ENCODE data around the gene CDKAL1. TPM values are rescaled to one million over a fixed set of nuclear protein-coding genes. Genes with fewer than 3 reads are reported as not detected.
A peak's percentile ranks its signal among the peaks of the same experiment; 100 is the strongest.
"Not testable (repeated sequence)": the region's sequence is repeated elsewhere in the genome, so short reads cannot be mapped to it uniquely, and the experiment has no call there.

CDKAL1 gene
- polyA plus RNA-seq, 4 donors: 18.7 to 20.2 (median 19.4) TPM

DNA sequence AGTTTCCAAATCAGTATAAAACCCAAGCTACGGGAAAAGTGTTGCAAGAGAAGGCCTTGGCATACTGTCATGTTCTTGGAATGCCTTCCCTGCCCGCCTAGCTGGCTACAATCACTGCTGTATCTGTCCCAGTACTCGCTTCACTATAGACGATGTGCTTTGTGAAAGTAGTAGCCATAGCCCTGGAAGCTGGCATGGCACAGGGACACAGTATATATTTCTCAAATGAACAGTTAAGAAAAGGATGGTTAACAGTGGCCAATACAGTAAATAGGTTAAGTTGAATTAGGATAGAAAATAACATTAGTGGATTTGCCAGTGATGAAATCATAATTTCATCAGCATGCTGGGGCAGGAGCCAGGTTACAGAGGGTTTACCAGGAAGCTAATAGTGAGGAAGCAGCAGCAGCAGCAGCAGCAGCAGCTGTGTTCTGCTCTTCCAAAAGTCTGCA lies 499.3 kb downstream of the CDKAL1 start:
- DNase-seq (ENCODE audit: low read depth in 4 of 4, low spot score in 3 of 4): no peak

DNA sequence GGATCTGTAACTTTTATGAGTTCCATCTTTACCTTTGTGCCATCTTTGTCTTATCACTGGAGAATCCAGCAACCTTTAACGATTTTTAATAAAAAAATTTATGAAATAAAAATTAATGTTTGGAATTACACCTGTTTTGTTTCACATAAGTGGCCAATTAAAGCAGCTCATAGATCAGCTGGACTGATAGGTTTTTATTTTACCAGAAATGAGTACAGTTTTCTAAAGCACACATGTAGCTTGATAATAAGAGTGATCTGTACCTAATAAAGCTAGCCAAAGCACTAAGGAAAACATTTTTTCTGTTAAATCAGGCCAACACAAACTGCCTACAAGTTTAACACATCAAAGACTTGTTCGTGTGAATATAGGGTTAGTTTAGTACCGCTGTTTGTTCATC lies 500.1 kb downstream of the CDKAL1 start:
- no peak for DNase-seq (ENCODE audit: low read depth in 4 of 4, low spot score in 3 of 4)

DNA sequence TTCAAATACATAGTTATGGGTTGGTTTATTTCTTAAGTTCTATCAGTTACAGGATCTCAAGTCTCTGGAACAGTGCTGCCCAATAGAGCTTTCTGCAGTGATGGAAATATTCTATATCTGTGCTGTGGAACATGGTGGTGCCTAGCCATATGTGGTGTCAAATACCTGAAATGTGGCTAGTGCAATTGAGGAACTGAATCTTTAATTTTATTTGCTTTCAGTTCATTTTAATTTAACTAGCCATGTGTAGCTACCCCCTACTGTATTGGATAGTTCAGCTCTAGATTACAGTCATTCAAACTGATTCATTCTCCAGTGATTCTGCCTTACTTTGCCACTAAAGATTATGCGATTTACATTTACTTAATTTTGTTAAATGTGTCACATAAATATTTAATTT lies 503.2 kb downstream of the CDKAL1 start:
- no peak for DNase-seq (ENCODE audit: low read depth in 4 of 4, low spot score in 3 of 4)

DNA sequence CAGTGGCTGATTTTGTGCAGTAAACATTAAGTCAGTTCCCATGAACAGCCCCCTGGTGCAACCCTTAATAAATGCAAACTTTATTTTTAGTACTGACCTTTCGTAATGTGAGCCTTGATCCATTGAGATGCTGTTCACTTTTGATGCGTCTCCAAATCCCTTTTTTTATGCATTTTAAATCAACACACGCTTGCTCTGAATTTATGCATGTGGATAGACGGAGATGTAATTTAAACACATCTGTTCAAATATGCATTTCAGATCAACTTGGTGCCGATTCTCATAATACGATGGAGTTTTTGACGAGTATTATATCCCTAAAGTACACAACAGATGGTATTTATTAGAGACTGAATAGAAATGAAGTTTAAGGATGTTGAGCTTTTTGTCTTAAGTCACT lies 505.7 kb downstream of the CDKAL1 start:
- DNase-seq (ENCODE audit: low read depth in 4 of 4, low spot score in 3 of 4): no peak

DNA sequence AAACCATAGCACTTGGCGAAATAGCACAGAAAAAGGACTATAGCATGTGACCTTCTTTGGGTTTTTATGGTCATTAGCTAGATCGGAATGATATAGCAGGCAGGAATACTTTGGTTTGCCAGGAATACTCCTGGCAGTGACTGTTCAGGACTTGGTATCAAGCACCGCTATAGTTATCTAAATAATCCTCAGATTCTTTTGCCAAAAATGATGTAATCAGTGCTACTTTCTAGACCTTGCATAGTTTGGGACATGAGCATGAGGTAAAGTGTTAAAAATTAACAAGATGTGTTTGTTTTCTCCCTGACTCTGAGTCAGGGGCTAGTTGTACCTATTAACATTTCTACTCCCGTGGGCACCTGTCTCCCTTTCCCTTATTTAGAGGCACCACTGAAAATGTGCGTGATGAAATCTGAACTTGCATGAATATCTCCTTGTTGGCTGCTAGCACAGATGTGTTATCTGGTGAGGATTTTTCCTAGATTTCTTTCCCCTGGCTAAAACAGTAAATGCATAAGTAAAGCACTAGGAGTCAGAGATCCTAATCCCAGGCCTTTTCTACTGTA lies 511.0 kb downstream of the CDKAL1 start:
- DNase-seq (ENCODE audit: low read depth in 4 of 4, low spot score in 3 of 4): no peak

DNA sequence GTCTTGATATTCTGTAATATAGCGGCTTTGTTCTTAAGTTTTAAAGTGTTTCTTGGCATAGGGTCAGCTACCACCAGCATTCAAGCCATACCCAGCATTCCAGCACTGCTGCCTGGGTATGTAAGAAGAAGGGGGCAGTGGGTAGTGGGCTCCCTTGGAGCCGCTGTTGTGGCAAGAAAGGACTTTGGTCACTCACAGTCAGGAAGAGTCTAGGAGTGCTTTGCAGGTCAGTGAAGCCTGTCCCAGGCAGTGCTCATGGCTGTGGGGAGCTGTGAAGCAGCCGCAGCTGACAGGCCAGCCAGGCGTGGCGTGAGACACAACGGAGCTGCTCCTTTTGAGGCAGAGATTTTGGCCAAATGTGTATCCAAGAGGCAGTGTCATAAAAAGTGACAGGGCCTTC lies 512.0 kb downstream of the CDKAL1 start:
- peak in 2 of 4 donors; percentile 29 to 61 for DNase-seq (ENCODE audit: low read depth in 4 of 4, low spot score in 3 of 4)

DNA sequence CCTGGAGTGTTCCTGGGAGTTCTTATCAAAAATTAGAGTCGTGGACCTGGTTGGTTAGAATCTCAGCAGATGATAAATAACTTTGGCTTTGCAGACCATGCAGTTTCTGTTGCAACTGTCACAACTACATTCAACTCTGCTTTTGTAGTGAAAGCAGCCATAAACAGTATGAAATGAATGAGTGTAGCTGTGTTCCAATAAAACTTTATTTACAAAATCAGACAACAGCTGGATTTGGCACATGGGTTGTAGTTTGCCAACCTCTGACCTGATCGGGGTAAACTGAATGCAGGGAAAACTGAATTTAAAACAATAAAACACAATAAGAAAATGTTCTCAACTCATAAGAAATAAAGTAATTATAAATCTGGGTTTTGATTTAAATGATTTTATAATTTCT lies 513.8 kb downstream of the CDKAL1 start:
- DNase-seq (ENCODE audit: low read depth in 4 of 4, low spot score in 3 of 4): no peak

DNA sequence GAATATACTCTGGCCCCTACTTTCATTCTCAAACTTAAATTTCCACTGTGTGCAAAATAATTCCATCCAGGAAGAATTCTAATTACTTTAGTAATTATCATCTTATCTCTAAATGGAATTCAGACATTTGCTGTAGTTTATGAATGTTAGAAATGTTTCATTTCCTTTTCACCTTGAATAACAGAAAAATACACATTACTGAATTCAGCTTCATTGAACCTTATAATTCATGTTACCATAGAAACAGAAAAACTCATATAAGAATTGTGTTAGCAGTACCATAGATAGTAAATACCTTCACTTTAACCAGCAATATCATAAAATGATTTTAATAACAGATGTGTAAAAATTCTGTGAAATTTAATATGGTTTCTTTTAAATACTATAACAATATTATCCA lies 514.9 kb downstream of the CDKAL1 start:
- DNase-seq (ENCODE audit: low read depth in 4 of 4, low spot score in 3 of 4): no peak

DNA sequence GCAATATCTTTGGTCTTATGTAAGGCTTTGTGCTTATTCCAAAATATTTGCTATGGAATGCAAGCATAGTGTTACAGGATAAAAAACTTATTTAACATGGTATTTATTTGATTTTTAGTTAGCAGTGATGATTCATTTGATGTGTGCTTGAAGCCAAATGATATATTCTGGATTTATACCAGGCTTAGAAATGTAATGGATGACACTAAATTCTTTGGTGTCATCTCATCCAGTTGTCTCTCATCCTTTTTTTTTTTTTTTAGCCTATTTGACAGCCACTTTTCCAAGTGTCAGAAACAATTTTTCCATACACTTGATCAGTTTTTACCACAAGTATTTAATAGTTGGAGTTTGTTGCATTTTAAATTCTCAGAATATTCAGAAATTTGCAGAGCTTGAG lies 515.3 kb downstream of the CDKAL1 start:
- no peak for DNase-seq (ENCODE audit: low read depth in 4 of 4, low spot score in 3 of 4)

DNA sequence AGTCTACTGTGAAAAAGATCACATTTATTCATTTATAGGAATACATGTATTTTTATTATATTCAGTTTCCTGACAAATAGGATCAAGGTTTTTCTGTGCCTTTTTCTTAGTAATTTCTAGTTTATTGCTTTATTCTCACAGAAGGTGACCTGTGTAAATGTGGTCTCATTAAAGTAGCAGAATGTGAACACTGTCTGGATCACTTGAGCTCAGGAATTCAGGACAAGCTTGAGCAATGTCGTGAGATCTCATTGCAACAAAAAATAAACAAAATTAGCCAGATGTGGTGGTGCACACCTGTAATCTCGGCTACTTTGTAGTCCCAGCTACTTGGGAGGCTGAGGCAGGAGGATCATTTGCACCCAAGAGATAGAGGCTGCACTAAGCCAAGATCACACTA lies 516.7 kb downstream of the CDKAL1 start:
- DNase-seq (ENCODE audit: low read depth in 4 of 4, low spot score in 3 of 4): no peak

DNA sequence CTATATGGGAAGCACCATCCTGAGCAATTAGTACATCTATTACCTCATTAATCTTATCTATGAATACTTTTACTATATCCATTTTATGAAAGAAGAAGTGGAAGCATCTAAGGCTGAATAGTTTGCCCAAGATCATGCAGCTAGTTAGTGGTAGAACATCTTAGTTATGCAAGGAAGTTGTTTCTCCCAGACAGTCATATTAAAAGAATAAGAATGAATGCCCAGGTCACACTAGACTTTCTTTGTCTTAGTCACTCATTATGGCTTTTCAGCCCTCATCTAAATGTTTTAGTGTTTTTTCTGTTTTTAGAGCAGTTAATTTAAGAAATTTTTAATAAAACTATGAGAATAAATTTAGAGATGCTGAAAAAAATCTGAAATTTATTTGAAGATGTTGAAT lies 517.5 kb downstream of the CDKAL1 start:
- DNase-seq (ENCODE audit: low read depth in 4 of 4, low spot score in 3 of 4): no peak

DNA sequence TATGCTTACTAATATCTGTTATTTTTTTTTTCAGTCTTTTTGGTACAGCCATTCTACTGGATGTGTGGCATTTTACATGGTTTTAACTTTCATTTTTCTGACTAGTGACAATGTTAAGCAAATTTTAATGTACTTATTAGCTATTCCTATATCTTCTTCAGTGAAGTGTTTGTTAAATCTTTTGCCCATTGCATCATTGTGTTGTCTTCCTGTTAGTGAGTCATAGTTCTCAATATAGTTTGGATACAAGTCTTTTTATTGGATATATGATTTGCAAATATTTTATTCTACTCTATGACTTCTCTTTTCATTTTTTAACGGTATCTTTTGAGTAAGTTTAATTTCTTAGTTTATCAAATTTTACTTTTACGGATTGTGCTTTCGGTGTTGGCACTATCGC lies 519.4 kb downstream of the CDKAL1 start:
- no peak for DNase-seq (ENCODE audit: low read depth in 4 of 4, low spot score in 3 of 4)

DNA sequence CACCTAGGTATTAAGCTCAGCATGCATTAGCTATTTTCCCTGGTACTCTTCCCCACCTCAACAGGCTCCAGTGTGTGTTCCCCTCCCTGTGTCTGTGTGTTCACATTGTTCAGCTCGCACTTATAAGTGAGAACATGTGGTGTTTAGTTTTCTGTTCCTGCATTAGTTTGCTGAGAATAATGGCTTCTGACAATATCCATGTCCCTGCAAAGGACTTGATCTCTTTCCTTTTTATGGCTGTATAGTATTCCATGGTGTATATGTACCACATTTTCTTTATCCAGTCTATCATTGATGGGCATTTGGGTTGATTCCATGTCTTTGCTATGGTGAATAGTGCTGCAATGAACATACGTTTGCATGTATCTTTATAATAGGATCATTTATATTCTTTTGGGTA lies 521.2 kb downstream of the CDKAL1 start:
- not testable (repeated sequence) for DNase-seq (ENCODE audit: low read depth in 4 of 4, low spot score in 3 of 4)

DNA sequence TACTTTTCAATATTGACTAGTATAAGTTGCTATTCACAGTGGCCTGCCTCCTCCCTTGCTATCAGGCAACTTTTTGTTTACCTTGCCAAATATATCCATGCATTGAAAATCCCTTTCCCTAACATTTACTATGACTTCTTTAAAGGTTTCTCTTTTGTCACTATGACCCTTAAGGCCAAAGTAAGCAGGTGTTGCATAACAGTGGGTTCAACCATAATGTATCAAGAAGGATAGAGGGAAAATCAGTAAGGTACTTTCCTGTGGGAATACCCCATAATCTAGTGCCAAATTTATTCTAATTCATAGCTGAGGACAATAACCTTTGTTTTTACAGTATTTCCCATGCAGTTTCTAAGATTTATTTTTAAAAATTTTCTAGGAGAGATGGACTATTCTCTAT lies 527.6 kb downstream of the CDKAL1 start:
- no peak for DNase-seq (ENCODE audit: low read depth in 4 of 4, low spot score in 3 of 4)

DNA sequence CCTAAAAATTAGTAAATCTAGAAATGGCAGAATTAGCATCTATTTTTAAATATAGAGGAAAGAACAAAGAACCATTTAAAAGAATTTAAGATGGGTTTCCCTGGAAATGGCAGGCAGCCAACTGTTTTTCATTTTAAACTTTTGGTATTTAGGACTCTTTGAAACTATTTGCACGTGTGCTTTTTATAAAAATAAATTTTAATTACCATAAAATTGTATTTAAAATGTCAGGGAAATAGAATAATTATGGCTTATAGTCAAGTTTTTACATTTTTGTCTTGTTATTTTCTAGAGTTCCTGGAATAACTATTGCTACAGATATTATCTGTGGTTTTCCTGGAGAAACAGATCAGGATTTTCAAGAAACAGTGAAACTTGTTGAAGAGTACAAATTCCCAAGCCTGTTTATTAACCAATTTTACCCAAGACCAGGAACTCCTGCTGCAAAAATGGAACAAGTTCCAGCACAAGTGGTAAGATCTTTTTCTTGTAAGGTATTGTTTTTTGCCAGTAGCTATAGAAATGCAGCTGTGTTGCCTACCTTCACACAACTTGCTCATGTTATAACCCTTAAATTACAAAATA lies 530.6 kb downstream of the CDKAL1 start:
- no peak for DNase-seq (ENCODE audit: low read depth in 4 of 4, low spot score in 3 of 4)

DNA sequence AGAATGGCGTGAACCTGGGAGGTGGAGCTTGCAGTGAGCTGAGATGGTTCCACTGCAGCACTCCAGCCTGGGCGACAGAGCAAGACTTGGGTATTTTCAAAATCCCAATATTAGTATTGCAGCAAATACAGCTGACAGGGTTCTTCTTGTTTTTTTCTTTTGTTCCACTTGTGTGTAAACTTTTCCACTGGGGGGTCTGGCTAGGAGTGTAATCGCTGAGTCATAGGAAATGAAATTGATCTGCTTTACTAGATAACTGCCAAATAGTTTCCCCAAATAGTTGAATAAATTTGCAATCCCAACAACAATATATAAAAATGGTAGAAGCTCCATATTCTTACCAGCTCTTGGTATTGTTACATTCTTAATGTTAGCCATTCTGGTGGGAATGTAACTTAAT lies 533.3 kb downstream of the CDKAL1 start:
- no peak for DNase-seq (ENCODE audit: low read depth in 4 of 4, low spot score in 3 of 4)

DNA sequence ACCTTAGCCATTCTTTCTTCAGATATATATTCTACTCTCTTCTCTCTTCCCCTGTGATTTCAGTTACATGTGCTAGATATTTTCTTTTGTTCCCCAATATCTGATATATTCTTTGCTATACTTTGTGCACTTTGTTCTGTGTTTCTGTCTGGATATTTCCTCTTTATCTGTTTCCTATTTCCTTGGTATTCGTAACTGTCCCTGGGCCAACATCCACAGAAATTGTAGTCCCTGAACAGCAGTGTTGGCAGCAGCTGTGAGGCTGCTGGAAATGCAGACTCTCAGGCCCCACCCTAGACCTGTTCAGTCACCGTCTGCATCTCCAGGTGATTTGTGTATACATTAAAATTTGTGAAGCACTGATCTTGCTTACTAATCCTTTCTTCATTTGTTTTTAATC lies 536.4 kb downstream of the CDKAL1 start:
- no peak for DNase-seq (ENCODE audit: low read depth in 4 of 4, low spot score in 3 of 4)

DNA sequence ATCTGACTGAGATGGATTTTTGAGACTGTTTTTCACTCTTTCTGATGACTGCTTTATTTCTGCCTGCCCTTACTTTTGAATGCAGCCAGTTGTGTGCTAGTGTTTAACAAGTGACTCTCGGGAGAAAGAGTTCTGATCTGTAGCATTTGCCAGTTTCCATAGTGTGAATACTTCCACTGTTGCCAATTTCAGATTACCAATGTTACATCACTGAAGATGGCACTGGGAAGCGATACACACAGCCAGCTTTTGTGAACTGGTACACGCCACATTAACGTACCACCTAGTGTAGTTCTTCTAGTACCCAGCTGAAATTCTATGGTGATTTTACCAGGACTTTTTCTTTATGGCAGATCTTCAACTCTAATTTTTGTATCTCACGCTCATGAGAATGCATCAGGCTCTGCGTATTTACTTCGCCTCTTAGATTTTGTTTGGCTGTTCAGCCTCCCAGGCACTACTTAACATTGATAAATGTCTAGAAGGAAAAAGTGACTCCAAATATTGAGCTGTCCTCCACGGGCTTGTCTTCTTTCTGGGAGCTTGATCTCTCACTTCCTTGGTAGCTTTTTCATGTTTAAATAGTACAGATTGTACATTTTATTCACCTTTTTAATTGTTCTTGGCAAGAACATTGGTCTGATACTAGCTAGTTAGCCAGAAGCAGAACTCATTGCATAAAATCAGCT lies 537.7 kb downstream of the CDKAL1 start:
- DNase-seq (ENCODE audit: low read depth in 4 of 4, low spot score in 3 of 4): no peak

DNA sequence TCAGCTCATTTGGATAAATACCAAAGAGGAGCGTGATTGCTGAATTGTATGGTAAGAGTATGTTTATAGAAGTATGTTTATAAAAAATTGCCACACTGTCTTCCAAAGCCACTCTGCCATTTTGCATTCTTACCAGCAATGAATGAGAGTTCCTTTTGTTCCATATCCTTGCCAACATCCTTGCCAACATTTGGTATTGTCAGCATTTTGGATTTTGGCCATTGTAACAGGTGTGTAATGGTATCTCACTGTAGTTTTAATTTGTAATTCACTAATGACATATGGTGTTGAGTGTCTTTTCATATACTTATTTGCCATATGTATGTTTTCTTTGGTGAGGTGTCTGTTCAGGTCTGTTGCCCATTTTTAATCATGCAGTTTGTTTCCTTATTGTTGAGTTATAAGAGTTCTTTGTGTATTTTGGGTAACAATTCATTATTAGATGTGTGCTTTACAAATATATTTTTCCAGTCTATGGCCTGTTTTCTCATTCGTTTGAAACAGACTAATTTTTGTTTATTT lies 539.1 kb downstream of the CDKAL1 start:
- no peak for DNase-seq (ENCODE audit: low read depth in 4 of 4, low spot score in 3 of 4)

DNA sequence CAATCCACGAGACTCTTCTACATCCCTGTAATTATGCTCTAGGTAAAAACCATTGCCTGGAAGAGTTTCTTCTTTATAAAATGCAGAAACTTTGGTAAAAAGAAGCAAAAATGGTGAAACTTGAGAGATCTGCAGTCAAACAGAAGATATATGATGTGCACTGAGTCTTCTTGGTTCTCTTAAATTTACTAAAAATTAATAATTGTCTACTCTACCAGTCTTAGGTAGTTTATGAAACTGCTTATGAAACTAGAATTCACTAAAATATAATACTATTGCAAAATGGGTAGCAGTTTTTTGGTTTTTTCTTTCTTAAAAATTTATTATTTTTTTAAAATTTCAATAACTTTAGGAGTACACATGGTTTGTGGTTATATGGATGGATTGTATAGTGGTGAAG lies 540.2 kb downstream of the CDKAL1 start:
- DNase-seq (ENCODE audit: low read depth in 4 of 4, low spot score in 3 of 4): no peak

DNA sequence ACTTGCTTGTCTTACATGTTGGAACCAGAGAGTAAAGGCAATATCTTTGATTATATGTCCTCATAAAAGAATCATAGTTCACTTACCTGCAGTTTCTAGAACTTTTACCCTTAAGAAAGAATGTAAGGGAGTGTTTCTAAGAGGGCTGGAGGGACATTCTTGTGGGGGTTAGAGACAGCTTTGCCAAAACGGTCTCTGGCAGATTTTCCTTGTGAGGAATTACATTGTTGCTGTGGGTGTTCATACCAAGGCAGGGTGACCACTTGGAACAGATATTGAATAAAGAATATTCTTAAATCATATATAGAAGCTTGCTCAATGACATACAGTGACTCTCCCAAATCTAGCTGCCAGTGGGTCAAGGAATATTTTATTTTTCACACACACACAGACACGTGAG lies 541.7 kb downstream of the CDKAL1 start:
- DNase-seq (ENCODE audit: low read depth in 4 of 4, low spot score in 3 of 4): no peak

DNA sequence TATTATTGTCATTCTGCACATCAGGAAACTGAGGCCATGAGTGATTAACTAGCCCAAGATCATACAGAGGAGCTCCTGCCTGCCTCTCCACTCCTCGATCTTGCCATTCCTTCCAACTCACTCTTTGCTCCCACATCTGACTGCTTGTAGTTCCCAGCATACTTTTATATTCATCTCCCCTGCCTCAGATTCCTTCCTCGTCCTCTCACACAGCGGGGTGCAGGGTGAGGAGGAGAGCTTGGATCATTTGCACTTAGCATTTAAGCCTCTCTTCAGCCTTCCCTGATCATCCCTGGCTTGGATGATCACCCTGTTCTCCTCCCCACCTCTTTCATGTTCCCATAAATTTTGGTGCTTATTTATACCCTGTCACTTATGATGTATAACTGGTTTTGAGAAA lies 544.2 kb downstream of the CDKAL1 start:
- no peak for DNase-seq (ENCODE audit: low read depth in 4 of 4, low spot score in 3 of 4)

Measured in right renal pelvis (tissue), 4 donors.